Tibial nerve (tissue), 4 donors: Measurements from ENCODE around the gene SLC34A2.

Experiments
- EP300 ChIP-seq, 2 donors: sonication (generic); formaldehyde crosslinking; IDR thresholded peaks; one replicate each; pipeline ENCODE4 v1.6.1; 2017; ENCODE audit warnings: antibody characterized with exemption in 2 of 2, mild to moderate bottlenecking in 1 of 2
- POLR2A ChIP-seq, 2 donors: fragments of 450-650 bp; IDR thresholded peaks; one replicate each; pipeline ENCODE4 v1.6.1; 2017; ENCODE audit warnings: antibody characterized with exemption in 2 of 2, mild to moderate bottlenecking in 2 of 2, moderate library complexity in 2 of 2
- TF ChIP-seq, protein P1 (sequence below), 5 experiments: fragments of 200-600 bp in 3 of 5; fragments of 450-650 bp in 2 of 5; sonication (generic) in 3 of 5; IDR thresholded peaks; one replicate each; pipeline ENCODE4 v1.5.1; 2016 to 2019; ENCODE audit warnings: antibody characterized with exemption in 5 of 5, mild to moderate bottlenecking in 3 of 5, moderate library complexity in 2 of 5

DNA sequence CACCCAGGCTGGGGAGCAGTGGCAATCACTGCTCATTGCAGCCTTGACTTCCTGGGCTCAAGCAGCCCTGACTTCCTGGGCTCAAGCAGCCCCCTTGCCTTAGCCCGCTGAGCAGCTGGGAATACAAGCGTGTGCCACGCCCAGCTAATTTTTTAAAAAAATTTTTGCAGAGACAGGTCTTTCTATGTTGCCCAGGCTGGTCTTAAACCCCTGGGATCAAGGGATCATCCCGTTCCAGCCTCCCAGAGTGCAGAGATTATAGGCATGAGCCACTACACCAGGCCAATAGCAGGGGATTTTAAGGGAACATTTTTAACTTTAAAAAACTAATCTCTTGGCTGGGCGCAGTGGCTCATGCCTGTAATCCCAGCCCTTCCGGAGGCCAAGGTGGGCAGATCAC is 5.3 kb upstream of the SLC34A2 start:
- TF ChIP-seq, protein P1, sequence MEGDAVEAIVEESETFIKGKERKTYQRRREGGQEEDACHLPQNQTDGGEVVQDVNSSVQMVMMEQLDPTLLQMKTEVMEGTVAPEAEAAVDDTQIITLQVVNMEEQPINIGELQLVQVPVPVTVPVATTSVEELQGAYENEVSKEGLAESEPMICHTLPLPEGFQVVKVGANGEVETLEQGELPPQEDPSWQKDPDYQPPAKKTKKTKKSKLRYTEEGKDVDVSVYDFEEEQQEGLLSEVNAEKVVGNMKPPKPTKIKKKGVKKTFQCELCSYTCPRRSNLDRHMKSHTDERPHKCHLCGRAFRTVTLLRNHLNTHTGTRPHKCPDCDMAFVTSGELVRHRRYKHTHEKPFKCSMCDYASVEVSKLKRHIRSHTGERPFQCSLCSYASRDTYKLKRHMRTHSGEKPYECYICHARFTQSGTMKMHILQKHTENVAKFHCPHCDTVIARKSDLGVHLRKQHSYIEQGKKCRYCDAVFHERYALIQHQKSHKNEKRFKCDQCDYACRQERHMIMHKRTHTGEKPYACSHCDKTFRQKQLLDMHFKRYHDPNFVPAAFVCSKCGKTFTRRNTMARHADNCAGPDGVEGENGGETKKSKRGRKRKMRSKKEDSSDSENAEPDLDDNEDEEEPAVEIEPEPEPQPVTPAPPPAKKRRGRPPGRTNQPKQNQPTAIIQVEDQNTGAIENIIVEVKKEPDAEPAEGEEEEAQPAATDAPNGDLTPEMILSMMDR (IDR thresholded peaks at IDR 0.05): no peak
- TF ChIP-seq POLR2A (IDR thresholded peaks at IDR 0.05) (no peak), EP300 (IDR thresholded peaks at IDR 0.05) (no peak)
